SU-DHL-6 (cell line): Measurements from ENCODE around the gene CAPSL.

Experiments
- EZH2phosphoT487 ChIP-seq: fragments of 200-600 bp; sonication (generic), shearing (Covaris generic); conservative IDR thresholded peaks from 2 replicates; pipeline ENCODE4 v1.6.1; 2018; ENCODE audit warnings: mild to moderate bottlenecking, antibody characterized with exemption, low read length, moderate library complexity, mixed read lengths
- TF ChIP-seq, protein P1 (sequence below): fragments of 200-600 bp; sonication (generic); IDR thresholded peaks from one replicate; pipeline ENCODE4 v1.5.1; 2017; ENCODE audit warnings: antibody characterized with exemption, mild to moderate bottlenecking, low read length, moderate library complexity; ENCODE audit not compliant: insufficient read depth, poor library complexity, severe bottlenecking

DNA sequence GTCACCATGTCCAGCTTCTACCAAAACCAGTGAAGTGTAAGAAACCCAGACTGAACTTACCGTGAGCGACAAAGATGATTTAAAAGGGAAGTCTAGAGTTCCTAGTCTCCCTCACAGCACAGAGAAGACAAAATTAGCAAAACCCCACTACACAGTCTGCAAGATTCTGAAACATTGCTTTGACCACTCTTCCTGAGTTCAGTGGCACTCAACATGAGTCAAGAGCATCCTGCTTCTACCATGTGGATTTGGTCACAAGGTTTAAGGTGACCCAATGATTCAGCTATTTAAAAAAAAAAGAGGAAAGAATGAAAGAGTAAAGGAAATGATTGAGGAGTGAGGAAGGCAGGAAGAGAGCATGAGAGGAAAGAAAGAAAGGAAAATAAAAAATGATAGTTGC is 62.0 kb downstream of the CAPSL start:
- TF ChIP-seq, protein P1, sequence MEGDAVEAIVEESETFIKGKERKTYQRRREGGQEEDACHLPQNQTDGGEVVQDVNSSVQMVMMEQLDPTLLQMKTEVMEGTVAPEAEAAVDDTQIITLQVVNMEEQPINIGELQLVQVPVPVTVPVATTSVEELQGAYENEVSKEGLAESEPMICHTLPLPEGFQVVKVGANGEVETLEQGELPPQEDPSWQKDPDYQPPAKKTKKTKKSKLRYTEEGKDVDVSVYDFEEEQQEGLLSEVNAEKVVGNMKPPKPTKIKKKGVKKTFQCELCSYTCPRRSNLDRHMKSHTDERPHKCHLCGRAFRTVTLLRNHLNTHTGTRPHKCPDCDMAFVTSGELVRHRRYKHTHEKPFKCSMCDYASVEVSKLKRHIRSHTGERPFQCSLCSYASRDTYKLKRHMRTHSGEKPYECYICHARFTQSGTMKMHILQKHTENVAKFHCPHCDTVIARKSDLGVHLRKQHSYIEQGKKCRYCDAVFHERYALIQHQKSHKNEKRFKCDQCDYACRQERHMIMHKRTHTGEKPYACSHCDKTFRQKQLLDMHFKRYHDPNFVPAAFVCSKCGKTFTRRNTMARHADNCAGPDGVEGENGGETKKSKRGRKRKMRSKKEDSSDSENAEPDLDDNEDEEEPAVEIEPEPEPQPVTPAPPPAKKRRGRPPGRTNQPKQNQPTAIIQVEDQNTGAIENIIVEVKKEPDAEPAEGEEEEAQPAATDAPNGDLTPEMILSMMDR, result no peak
- TF ChIP-seq EZH2phosphoT487, result no peak
